HepG2 (cell line): ENCODE results near the gene CEBPZOS. TPM values are rescaled to one million over a fixed set of nuclear protein-coding genes. Genes with fewer than 3 reads are reported as not detected.

Source experiments
- ARHGAP35 ChIP-seq: sonication (generic); formaldehyde crosslinking; IDR thresholded peaks from 2 replicates; pipeline ENCODE4 v1.9.0; 2022; ENCODE audit warnings: mild to moderate bottlenecking, inconsistent platforms, moderate library complexity, missing genetic modification reagents, borderline replicate concordance
- CENPT ChIP-seq: sonication (generic); formaldehyde crosslinking; IDR thresholded peaks from 2 replicates; pipeline ENCODE4 v1.8.0; 2022; ENCODE audit warnings: low read depth, mild to moderate bottlenecking, moderate library complexity, missing genetic modification reagents
- ESRRA ChIP-seq: sonication (generic); formaldehyde crosslinking; IDR thresholded peaks from 2 replicates; pipeline ENCODE4 v1.5.1; 2020; ENCODE audit warnings: mild to moderate bottlenecking, low read depth, missing genetic modification reagents
- FOSL1 ChIP-seq: sonication (generic); formaldehyde crosslinking; IDR thresholded peaks from 2 replicates; pipeline ENCODE4 v1.9.0; 2021; ENCODE audit warnings: missing genetic modification reagents, borderline replicate concordance
- FOXP4 ChIP-seq: sonication (generic); formaldehyde crosslinking; IDR thresholded peaks from 2 replicates; pipeline ENCODE4 v1.4.0; 2020; ENCODE audit warnings: missing genetic modification reagents
- GFI1 ChIP-seq: sonication (generic); formaldehyde crosslinking; IDR thresholded peaks from 2 replicates; pipeline ENCODE4 v1.5.0; 2020; ENCODE audit warnings: missing genetic modification reagents, mild to moderate bottlenecking, borderline replicate concordance
- HMG20A ChIP-seq: IDR thresholded peaks from 2 replicates; pipeline ENCODE4 v1.6.1; 2016; ENCODE audit warnings: borderline replicate concordance
- MAF1 ChIP-seq: sonication (generic); formaldehyde crosslinking; IDR thresholded peaks from 2 replicates; pipeline ENCODE4 v1.5.0; 2020; ENCODE audit warnings: missing genetic modification reagents, borderline replicate concordance
- NFKB2 ChIP-seq: sonication (generic); formaldehyde crosslinking; IDR thresholded peaks from 2 replicates; pipeline ENCODE4 v1.4.0; 2020; ENCODE audit warnings: missing genetic modification reagents, borderline replicate concordance
- SAFB2 ChIP-seq: sonication (generic); formaldehyde crosslinking; IDR thresholded peaks from 2 replicates; pipeline ENCODE4 v1.5.1; 2020; ENCODE audit warnings: missing genetic modification reagents, low read depth, mild to moderate bottlenecking, borderline replicate concordance
- TRIM24 ChIP-seq: sonication (generic); formaldehyde crosslinking; IDR thresholded peaks from 2 replicates; pipeline ENCODE4 v1.8.0; 2022; ENCODE audit warnings: mild to moderate bottlenecking, missing genetic modification reagents
- ZFP37 ChIP-seq: sonication (generic); formaldehyde crosslinking; IDR thresholded peaks from 2 replicates; pipeline ENCODE4 v1.4.0; 2020; ENCODE audit warnings: missing genetic modification reagents, borderline replicate concordance
- ZNF788 ChIP-seq: sonication (generic); formaldehyde crosslinking; IDR thresholded peaks from 2 replicates; pipeline ENCODE4 v1.5.0; 2020; ENCODE audit warnings: mild to moderate bottlenecking, missing genetic modification reagents, borderline replicate concordance
- ZNF792 ChIP-seq: IDR thresholded peaks from 2 replicates; pipeline ENCODE4 v1.6.1; 2016
- polyA plus RNA-seq, 8 experiments: library from polyadenylated mRNA; depleted of rRNA in 3 of 8; stranded (reverse) in 7 of 8; unstranded in 1 of 8; fragments of >200 nt; fragmentation: Illumina TruSeq in 4 of 8; extraction: Trizol in 4 of 8; gene quantifications; 2 replicates each; pipeline versions ENCODE4 v1.2.1 to v1.2.3, GENCODE V29; 2011 to 2016; ENCODE audit warnings: low read depth in 4 of 8, missing spikeins in 1 of 8, mixed read lengths in 1 of 8; ENCODE audit not compliant: insufficient read depth in 1 of 8
- total RNA-seq, 5 experiments: library from RNA; depleted of rRNA; stranded (reverse); fragments of >200 nt; fragmentation: Illumina TruSeq; extraction: Trizol; gene quantifications; 2 replicates each; pipeline ENCODE4 v1.2.3, GENCODE V29; 2016; ENCODE audit warnings: low read depth in 1 of 5
- TF ChIP-seq, protein P1 (sequence below): IDR thresholded peaks from 2 replicates; pipeline ENCODE4 v1.6.1; 2016; ENCODE audit warnings: missing genetic modification reagents, missing compliant biosample characterization
- TF ChIP-seq, protein P2 (sequence below): sonication (generic); formaldehyde crosslinking; IDR thresholded peaks from 2 replicates; pipeline ENCODE4 v1.4.0; 2020; ENCODE audit warnings: low read depth, missing genetic modification reagents

CEBPZOS gene
- total and polyA plus RNA-seq, 2 of the 13 experiments (the other 11 are each of a cell fraction or from before 2014, with no cell fraction given), result 18.6 to 44.7 TPM

DNA sequence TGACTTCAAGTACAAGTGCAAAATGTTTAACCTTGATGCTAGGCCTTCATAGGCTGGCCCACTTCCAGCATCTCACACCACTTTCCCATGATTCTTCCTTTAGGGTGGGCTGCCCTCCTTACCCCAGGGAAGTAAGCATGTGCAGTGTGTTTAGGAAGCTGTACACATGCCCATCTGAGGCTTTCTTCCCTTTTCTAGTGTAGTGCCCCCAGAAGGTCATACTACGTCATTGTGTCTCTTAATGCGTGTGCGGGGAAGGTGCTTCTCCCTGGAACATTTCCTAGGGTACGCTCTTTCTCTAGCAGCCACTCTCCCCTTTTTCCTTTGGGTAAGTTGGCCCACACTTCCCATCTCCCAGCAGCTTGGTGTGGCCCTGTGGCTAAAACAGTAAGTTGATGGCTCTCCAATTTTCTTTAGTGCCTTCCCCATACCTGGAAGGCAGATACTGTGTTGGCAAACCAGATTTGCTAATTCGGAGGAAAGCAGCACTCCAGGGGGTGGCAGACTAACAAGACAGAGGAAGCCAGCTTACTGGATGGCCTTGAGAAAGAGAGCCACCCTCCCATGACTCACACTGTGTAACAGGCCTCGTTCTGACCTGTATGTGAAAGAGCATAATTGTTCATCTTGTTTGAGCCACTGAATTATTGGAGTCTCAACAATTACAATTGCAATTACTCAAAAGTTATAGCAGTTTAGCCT, 6.7 kb upstream of the CEBPZOS start (continued):
- TF ChIP-seq, protein P1, sequence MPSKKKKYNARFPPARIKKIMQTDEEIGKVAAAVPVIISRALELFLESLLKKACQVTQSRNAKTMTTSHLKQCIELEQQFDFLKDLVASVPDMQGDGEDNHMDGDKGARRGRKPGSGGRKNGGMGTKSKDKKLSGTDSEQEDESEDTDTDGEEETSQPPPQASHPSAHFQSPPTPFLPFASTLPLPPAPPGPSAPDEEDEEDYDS, result peak; percentile 27; the same call in 1 of the 2 replicates
- TF ChIP-seq CENPT (CRISPR knock-in tag) (no peak), HMG20A (CRISPR knock-in tag) (peak; percentile 22; the same call in 1 of the 2 replicates), NFKB2 (no peak), ZNF792 (CRISPR knock-in tag) (peak; percentile 52; the same call in 1 of the 2 replicates), SAFB2 (CRISPR knock-in tag) (no peak), ZNF788 (CRISPR knock-in tag) (peak; percentile 60; the same call in 1 of the 2 replicates), TRIM24 (CRISPR knock-in tag) (no peak), ZFP37 (CRISPR knock-in tag) (no peak; the same call in 1 of the 2 replicates), FOSL1 (CRISPR knock-in tag) (peak; percentile 84), GFI1 (CRISPR knock-in tag) (0 out of 2 replicates have a peak, but pooled peaks have one; percentile 39), MAF1 (CRISPR knock-in tag) (no peak), FOXP4 (CRISPR knock-in tag) (no peak), ARHGAP35 (no peak), ESRRA (CRISPR knock-in tag) (no peak)
- TF ChIP-seq, protein P2, sequence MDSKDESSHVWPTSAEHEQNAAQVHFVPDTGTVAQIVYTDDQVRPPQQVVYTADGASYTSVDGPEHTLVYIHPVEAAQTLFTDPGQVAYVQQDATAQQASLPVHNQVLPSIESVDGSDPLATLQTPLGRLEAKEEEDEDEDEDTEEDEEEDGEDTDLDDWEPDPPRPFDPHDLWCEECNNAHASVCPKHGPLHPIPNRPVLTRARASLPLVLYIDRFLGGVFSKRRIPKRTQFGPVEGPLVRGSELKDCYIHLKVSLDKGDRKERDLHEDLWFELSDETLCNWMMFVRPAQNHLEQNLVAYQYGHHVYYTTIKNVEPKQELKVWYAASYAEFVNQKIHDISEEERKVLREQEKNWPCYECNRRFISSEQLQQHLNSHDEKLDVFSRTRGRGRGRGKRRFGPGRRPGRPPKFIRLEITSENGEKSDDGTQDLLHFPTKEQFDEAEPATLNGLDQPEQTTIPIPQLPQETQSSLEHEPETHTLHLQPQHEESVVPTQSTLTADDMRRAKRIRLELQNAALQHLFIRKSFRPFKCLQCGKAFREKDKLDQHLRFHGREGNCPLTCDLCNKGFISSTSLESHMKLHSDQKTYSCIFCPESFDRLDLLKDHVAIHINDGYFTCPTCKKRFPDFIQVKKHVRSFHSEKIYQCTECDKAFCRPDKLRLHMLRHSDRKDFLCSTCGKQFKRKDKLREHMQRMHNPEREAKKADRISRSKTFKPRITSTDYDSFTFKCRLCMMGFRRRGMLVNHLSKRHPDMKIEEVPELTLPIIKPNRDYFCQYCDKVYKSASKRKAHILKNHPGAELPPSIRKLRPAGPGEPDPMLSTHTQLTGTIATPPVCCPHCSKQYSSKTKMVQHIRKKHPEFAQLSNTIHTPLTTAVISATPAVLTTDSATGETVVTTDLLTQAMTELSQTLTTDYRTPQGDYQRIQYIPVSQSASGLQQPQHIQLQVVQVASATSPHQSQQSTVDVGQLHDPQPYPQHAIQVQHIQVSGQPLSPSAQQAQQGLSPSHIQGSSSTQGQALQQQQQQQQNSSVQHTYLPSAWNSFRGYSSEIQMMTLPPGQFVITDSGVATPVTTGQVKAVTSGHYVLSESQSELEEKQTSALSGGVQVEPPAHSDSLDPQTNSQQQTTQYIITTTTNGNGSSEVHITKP (CRISPR knock-in tag), result peak; percentile 69; the same call in 1 of the 2 replicates
